HG03575 (cell line): ENCODE measurements around the gene NTSR1.

ENCODE experiments used
- ATAC-seq: cut with Tn5 transposase; IDR thresholded peaks from one replicate; pipeline ENCODE4 v1.9.1; 2021; ENCODE audit not compliant: unreplicated experiment, insufficient number of reproducible peaks, low FRiP score; ENCODE audit errors: extremely low read depth

The NTSR1 gene

GRCh38 chr20:62790075-62790474, 81.4 kb downstream of the NTSR1 start:
- no peak for ATAC-seq

- ATAC-seq, result no peak
Observed at GRCh38 chr20:62791301-62792181, 82.9 kb downstream of the NTSR1 start.

GRCh38 chr20:62792182-62792939, 83.7 kb downstream of the NTSR1 start:
- no peak for ATAC-seq

- ATAC-seq, result no peak
Observed at GRCh38 chr20:62792940-62793756, 84.5 kb downstream of the NTSR1 start.

- ATAC-seq, result no peak
Observed at GRCh38 chr20:62793757-62794006, 85.0 kb downstream of the NTSR1 start.

- ATAC-seq, result no peak
Observed at GRCh38 chr20:62794007-62794724, 85.5 kb downstream of the NTSR1 start.

GRCh38 chr20:62795023-62795761, 86.6 kb downstream of the NTSR1 start:
- no peak for ATAC-seq

GRCh38 chr20:62796699-62797491, 88.3 kb downstream of the NTSR1 start:
- ATAC-seq, result no peak

GRCh38 chr20:62797671-62798532, 89.3 kb downstream of the NTSR1 start:
- no peak for ATAC-seq

GRCh38 chr20:62799036-62799435, 90.4 kb downstream of the NTSR1 start:
- no peak for ATAC-seq

- ATAC-seq, result no peak
Observed at GRCh38 chr20:62799459-62799858, 90.8 kb downstream of the NTSR1 start.

- ATAC-seq, result no peak
Observed at GRCh38 chr20:62799873-62800272, 91.2 kb downstream of the NTSR1 start.

GRCh38 chr20:62800314-62801259, 92.0 kb downstream of the NTSR1 start:
- no peak for ATAC-seq

- ATAC-seq, result no peak
Observed at GRCh38 chr20:62801284-62802010, 92.8 kb downstream of the NTSR1 start.

- ATAC-seq, result no peak
Observed at GRCh38 chr20:62802026-62802712, 93.5 kb downstream of the NTSR1 start.
